Measurements from ENCODE around the gene ATP8B1. TPM values are rescaled to one million over a fixed set of nuclear protein-coding genes. Genes with fewer than 3 reads are reported as not detected.
"Not testable (repeated sequence)": the region's sequence is repeated elsewhere in the genome, so short reads cannot be mapped to it uniquely, and the experiment has no call there.

Gene ATP8B1
- total RNA-seq, 1 donor from 2014 or later: 14.4 TPM

- H3K4me3 ChIP-seq (ENCODE audit: low read depth, low read length): no peak overlapping the region
- TF ChIP-seq CTCF (conservative IDR thresholded peaks at IDR 0.05; ENCODE audit: low read depth, low read length): no peak
- DNase-seq (ENCODE audit: low read depth): peak; percentile 59
Measured at GRCh38 chr18:57743008-57743407, 60.1 kb downstream of the ATP8B1 start.

GRCh38 chr18:57741273-57741672, 61.8 kb downstream of the ATP8B1 start:
- DNase-seq (ENCODE audit: low read depth): no peak
- TF ChIP-seq CTCF (conservative IDR thresholded peaks at IDR 0.05; ENCODE audit: low read depth, low read length): no peak
- no peak overlapping the region for H3K4me3 ChIP-seq (ENCODE audit: low read depth, low read length)

- no peak overlapping the region for H3K4me3 ChIP-seq (ENCODE audit: low read depth, low read length)
- no peak for DNase-seq (ENCODE audit: low read depth)
- TF ChIP-seq CTCF (conservative IDR thresholded peaks at IDR 0.05; ENCODE audit: low read depth, low read length): no peak
Measured at GRCh38 chr18:57738078-57738477, 65.0 kb downstream of the ATP8B1 start.

GRCh38 chr18:57737400-57738060, 65.6 kb downstream of the ATP8B1 start:
- H3K4me3 ChIP-seq (ENCODE audit: low read depth, low read length): no peak overlapping the region
- no peak for TF ChIP-seq CTCF (conservative IDR thresholded peaks at IDR 0.05; ENCODE audit: low read depth, low read length)
- DNase-seq (ENCODE audit: low read depth): peak; percentile 53

- DNase-seq (ENCODE audit: low read depth); H3K4me3 ChIP-seq (ENCODE audit: low read depth, low read length): not testable (repeated sequence)
Measured at GRCh38 chr18:57735042-57735441, 68.1 kb downstream of the ATP8B1 start.

GRCh38 chr18:57733861-57734260, 69.3 kb downstream of the ATP8B1 start:
- H3K4me3 ChIP-seq (ENCODE audit: low read depth, low read length): no peak overlapping the region
- no peak for DNase-seq (ENCODE audit: low read depth)
- TF ChIP-seq CTCF (conservative IDR thresholded peaks at IDR 0.05; ENCODE audit: low read depth, low read length): no peak

- no peak overlapping the region for H3K4me3 ChIP-seq (ENCODE audit: low read depth, low read length)
- TF ChIP-seq CTCF (conservative IDR thresholded peaks at IDR 0.05; ENCODE audit: low read depth, low read length): no peak
- no peak for DNase-seq (ENCODE audit: low read depth)
Measured at GRCh38 chr18:57730146-57730545, 73.0 kb downstream of the ATP8B1 start.

All from epithelial cell of proximal tubule (primary cell).